NCI-H146 (cell line): ENCODE results near the gene CCDC192.

ENCODE experiments used
- DNase-seq: peaks from one replicate; lab custom pipeline; 2025; lab: John Stamatoyannopoulos, UW

CCDC192 gene

GRCh38 chr5:127810707-127811490, 107.7 kb downstream of the CCDC192 start:
- no peak for DNase-seq

- DNase-seq: no peak
Measured at GRCh38 chr5:127812570-127812969, 109.4 kb downstream of the CCDC192 start.

- no peak for DNase-seq
Measured at GRCh38 chr5:127813633-127814587, 110.7 kb downstream of the CCDC192 start.

- no peak for DNase-seq
Measured at GRCh38 chr5:127814588-127814973, 111.4 kb downstream of the CCDC192 start.

- DNase-seq: no peak
Measured at GRCh38 chr5:127820910-127821553, 117.8 kb downstream of the CCDC192 start.

- DNase-seq: no peak
Measured at GRCh38 chr5:127821896-127822295, 118.7 kb downstream of the CCDC192 start.

GRCh38 chr5:127824126-127824525, 120.9 kb downstream of the CCDC192 start:
- no peak for DNase-seq

GRCh38 chr5:127826011-127826410, 122.8 kb downstream of the CCDC192 start:
- DNase-seq: no peak

- DNase-seq: no peak
Measured at GRCh38 chr5:127827451-127827850, 124.3 kb downstream of the CCDC192 start.

GRCh38 chr5:127830157-127830556, 127.0 kb downstream of the CCDC192 start:
- peak; percentile 56 for DNase-seq

- DNase-seq: no peak
Measured at GRCh38 chr5:127830829-127831598, 127.8 kb downstream of the CCDC192 start.

GRCh38 chr5:127832067-127832466, 128.9 kb downstream of the CCDC192 start:
- no peak for DNase-seq

- peak; percentile 53 for DNase-seq
Measured at GRCh38 chr5:127834094-127834531, 130.9 kb downstream of the CCDC192 start.

- DNase-seq: peak; percentile 67
Measured at GRCh38 chr5:127834554-127834953, 131.4 kb downstream of the CCDC192 start.

GRCh38 chr5:127838661-127839060, 135.5 kb downstream of the CCDC192 start:
- DNase-seq: no peak

GRCh38 chr5:127839072-127839471, 135.9 kb downstream of the CCDC192 start:
- DNase-seq: no peak

GRCh38 chr5:127839496-127840197, 136.5 kb downstream of the CCDC192 start:
- DNase-seq: no peak

GRCh38 chr5:127840198-127840524, 137.0 kb downstream of the CCDC192 start:
- DNase-seq: no peak

GRCh38 chr5:127840809-127841208, 137.6 kb downstream of the CCDC192 start:
- DNase-seq: no peak

- peak; percentile 77 for DNase-seq
Measured at GRCh38 chr5:127844581-127845021, 141.4 kb downstream of the CCDC192 start.

- DNase-seq: no peak
Measured at GRCh38 chr5:127846884-127847283, 143.7 kb downstream of the CCDC192 start.
